Right lobe of liver (tissue), 6 donors: Measurements from ENCODE around the gene ADCY5. TPM values are rescaled to one million over a fixed set of nuclear protein-coding genes. Genes with fewer than 3 reads are reported as not detected.

Source experiments
- ATAC-seq, 4 donors: fragments of 200-7000 bp; cut with Tn5 transposase; one replicate each; pipeline ENCODE4 v1.9.1; 2020; ENCODE audit warnings: mild to moderate bottlenecking in 4 of 4, moderate library complexity in 4 of 4
- DNase-seq, 3 donors: peaks; one replicate each; pipeline ENCODE4 v3.0.0-alpha.2; 2020
- H3K27ac ChIP-seq, 3 donors: fragments of 200-600 bp; one replicate each; pipeline ENCODE4 v1.8.0; 2022
- H3K27me3 ChIP-seq, 2 donors: fragments of 200-600 bp; one replicate each; pipeline ENCODE4 v1.8.0; 2022
- H3K36me3 ChIP-seq, 4 donors: fragments of 200-600 bp; sonication (generic) in 1 of 4; one replicate each; pipeline versions ENCODE4 v1.5.1 to v1.8.0; 2017 to 2022; ENCODE audit warnings: control low read depth in 1 of 4
- H3K4me1 ChIP-seq, 4 donors: fragments of 200-600 bp; sonication (generic) in 1 of 4; one replicate each; pipeline versions ENCODE4 v1.5.1 to v1.8.0; 2017 to 2022; ENCODE audit warnings: control low read depth in 1 of 4
- H3K4me3 ChIP-seq, 3 donors: fragments of 200-600 bp; one replicate each; pipeline ENCODE4 v1.8.0; 2022
- H3K9me3 ChIP-seq, 4 donors: fragments of 200-600 bp; sonication (generic) in 1 of 4; one replicate each; pipeline versions ENCODE4 v1.5.1 to v1.8.0; 2017 to 2022; ENCODE audit warnings: control low read depth in 1 of 4
- POLR2A ChIP-seq: fragments of 450-650 bp; IDR thresholded peaks from one replicate; pipeline ENCODE4 v1.6.1; 2017; ENCODE audit warnings: antibody characterized with exemption, mild to moderate bottlenecking
- WGBS: methylation state at CpG from one replicate; pipeline ENCODE4 v1.1.6; 2018; ENCODE audit warnings: low coverage, low lambda C conversion rate; ENCODE audit not compliant: insufficient coverage; ENCODE audit errors: missing lambda C conversion rate; 5-methylcytosine and 5-hydroxymethylcytosine counted together
- intact Hi-C, 2 donors: fragments of 100-400 bp; cut with DNase I; formaldehyde crosslinking; loops; one replicate each; pipeline versions ENCODE4 v1.11.2 to v1.14.1; 2022
- total RNA-seq, 6 experiments: library from RNA; depleted of rRNA in 2 of 6; stranded (reverse); fragments of >200 nt in 2 of 6; fragmentation: NEBNext Ultra II Directional in 3 of 6; extraction: Animal tissue kit (Norgen Biotek cat#: 25700) in 3 of 6; gene quantifications; one replicate each; pipeline versions ENCODE4 v1.1.0 to v1.2.4, GENCODE V29; 2016 to 2023
- TF ChIP-seq, protein P1 (sequence below), 4 donors: fragments of 200-600 bp in 3 of 4; fragments of 450-650 bp in 1 of 4; IDR thresholded peaks; one replicate each; pipeline versions ENCODE4 v1.5.1 to v1.8.0; 2016 to 2022; ENCODE audit warnings: antibody characterized with exemption in 4 of 4, mild to moderate bottlenecking in 2 of 4
- donor health status: DM: no; HTN: yes; CAD: no.
- donor health status: DM: no; HTN: no; CAD: no.
- donor health status: DM: no; HTN: no; CAD: no.
- donor health status: DM: no; HTN: yes; CAD: no.
- donor health status: DM: no; HTN: yes; CAD: no.

Gene ADCY5
- total RNA-seq, 6 experiments from 2014 or later, result 1.9 to 3.7 (median 2.7) TPM

GRCh38 chr3:123446610-123447109 lies 2.2 kb downstream of the ADCY5 start:
- no peak for ATAC-seq
- Histone ChIP-seq H3K9me3 (no peaks in the 10 kb centered on the region), H3K4me3 (peak overlapping the region; percentile 16 to 54 (median 21)), H3K4me1 (peaks cover 0 to 23% (median 0%) of the 10 kb centered on the region in 4 donors), H3K27me3 (peaks cover 0 to 11% of the 10 kb centered on the region in 2 donors), H3K36me3 (no peaks in the 10 kb centered on the region), H3K27ac (no peak overlapping the region)
- no peak for TF ChIP-seq POLR2A
- no peak for DNase-seq
- 53% methylated on average over 3 of the region's 6 CpGs for WGBS
- intact Hi-C loops, result no loop called here

DNA sequence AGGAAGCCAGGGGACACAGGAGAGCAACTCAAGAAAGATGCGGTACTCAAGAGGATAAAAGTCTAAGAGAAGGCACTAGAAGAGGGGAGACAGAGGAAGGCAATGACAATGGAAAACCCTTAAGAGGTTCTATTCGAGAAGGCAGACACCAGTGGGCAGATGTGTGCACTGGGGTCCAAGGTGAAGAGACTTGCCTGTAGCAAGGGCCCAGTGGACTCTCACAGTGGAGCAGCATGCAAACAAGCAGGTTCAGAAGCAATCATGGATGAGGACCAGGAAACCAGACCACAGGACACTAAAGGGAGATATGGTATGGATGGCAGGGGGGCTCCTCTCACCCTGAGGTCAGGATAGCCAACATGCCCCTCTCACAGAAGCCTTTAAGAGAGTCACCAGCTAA lies 2.7 kb downstream of the ADCY5 start:
- intact Hi-C loops, result no loop called here
- peak overlapping the region in 1 of 3 donors; percentile 21 for H3K4me3 ChIP-seq
- H3K4me1 ChIP-seq, result peaks cover 0 to 20% (median 0%) of the 10 kb centered on the region in 4 donors
- DNase-seq (no peak), ATAC-seq (no peak)
- peaks cover 0 to 11% of the 10 kb centered on the region in 2 donors for H3K27me3 ChIP-seq
- H3K9me3 ChIP-seq, result no peaks in the 10 kb centered on the region
- TF ChIP-seq, protein P1, sequence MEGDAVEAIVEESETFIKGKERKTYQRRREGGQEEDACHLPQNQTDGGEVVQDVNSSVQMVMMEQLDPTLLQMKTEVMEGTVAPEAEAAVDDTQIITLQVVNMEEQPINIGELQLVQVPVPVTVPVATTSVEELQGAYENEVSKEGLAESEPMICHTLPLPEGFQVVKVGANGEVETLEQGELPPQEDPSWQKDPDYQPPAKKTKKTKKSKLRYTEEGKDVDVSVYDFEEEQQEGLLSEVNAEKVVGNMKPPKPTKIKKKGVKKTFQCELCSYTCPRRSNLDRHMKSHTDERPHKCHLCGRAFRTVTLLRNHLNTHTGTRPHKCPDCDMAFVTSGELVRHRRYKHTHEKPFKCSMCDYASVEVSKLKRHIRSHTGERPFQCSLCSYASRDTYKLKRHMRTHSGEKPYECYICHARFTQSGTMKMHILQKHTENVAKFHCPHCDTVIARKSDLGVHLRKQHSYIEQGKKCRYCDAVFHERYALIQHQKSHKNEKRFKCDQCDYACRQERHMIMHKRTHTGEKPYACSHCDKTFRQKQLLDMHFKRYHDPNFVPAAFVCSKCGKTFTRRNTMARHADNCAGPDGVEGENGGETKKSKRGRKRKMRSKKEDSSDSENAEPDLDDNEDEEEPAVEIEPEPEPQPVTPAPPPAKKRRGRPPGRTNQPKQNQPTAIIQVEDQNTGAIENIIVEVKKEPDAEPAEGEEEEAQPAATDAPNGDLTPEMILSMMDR (IDR thresholded peaks at IDR 0.05), result no peak
- no peak for TF ChIP-seq POLR2A
- WGBS, result 79% methylated on average over 2 of the region's 2 CpGs
- H3K36me3 ChIP-seq, result no peaks in the 10 kb centered on the region
- no peak overlapping the region for H3K27ac ChIP-seq

- 24% methylated on average over 2 of the region's 2 CpGs for WGBS
- Histone ChIP-seq H3K4me3 (no peak overlapping the region), H3K9me3 (no peaks in the 10 kb centered on the region), H3K4me1 (peaks cover 0 to 15% (median 0%) of the 10 kb centered on the region in 4 donors), H3K27ac (no peak overlapping the region), H3K36me3 (no peaks in the 10 kb centered on the region), H3K27me3 (peaks cover 0 to 11% of the 10 kb centered on the region in 2 donors)
- ATAC-seq, result no peak
- TF ChIP-seq, protein P1 (IDR thresholded peaks at IDR 0.05), result no peak
- no peak for DNase-seq
- intact Hi-C loops, result no loop called here
These were observed 3.2 kb downstream of the ADCY5 start for GRCh38 chr3:123445702-123446101.

DNA sequence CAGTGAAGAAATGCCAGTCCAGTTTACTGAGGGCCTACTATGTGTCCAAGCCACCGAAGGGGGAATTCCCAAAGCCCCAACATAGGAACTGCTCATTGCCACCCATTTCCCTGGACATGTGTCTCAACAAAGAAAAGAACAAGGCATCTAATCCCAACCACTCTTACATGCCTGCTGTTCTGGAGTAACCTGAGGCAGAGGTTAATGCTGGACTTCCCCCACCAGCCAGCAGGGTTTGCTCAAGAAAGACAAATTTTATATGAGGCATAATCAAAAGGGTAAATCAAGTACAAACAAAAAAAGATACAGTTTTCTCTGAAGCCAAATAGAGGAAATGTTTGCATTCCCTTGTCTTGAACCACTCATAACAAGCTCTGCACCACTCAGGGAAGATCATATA lies 4.1 kb downstream of the ADCY5 start:
- Histone ChIP-seq H3K27ac (no peak overlapping the region), H3K4me3 (no peak overlapping the region)

GRCh38 chr3:123444023-123444422 lies 4.9 kb downstream of the ADCY5 start:
- H3K9me3 ChIP-seq, result no peaks in the 10 kb centered on the region
- H3K27ac ChIP-seq, result no peak overlapping the region
- no peak for TF ChIP-seq POLR2A
- TF ChIP-seq, protein P1 (IDR thresholded peaks at IDR 0.05), result no peak
- peaks cover 0 to 9% of the 10 kb centered on the region in 2 donors for H3K27me3 ChIP-seq
- H3K4me1 ChIP-seq, result peaks cover 0 to 8% (median 0%) of the 10 kb centered on the region in 4 donors
- no peaks in the 10 kb centered on the region for H3K36me3 ChIP-seq
- intact Hi-C loops, result no loop called here
- no peak overlapping the region for H3K4me3 ChIP-seq
- 65% methylated on average over 6 of the region's 6 CpGs for WGBS
- DNase-seq (no peak), ATAC-seq (no peak)

More for the DNA sequence above, 4.1 kb downstream of the ADCY5 start:
- DNase-seq (no peak), ATAC-seq (no peak)
- Histone ChIP-seq H3K36me3 (no peaks in the 10 kb centered on the region), H3K4me1 (peaks cover 0 to 13% (median 0%) of the 10 kb centered on the region in 4 donors), H3K9me3 (no peaks in the 10 kb centered on the region), H3K27me3 (peaks cover 0 to 11% of the 10 kb centered on the region in 2 donors)
- 33% methylated on average over 1 of the region's 1 CpG for WGBS
- intact Hi-C loops, result no loop called here
- TF ChIP-seq POLR2A, result no peak
- TF ChIP-seq, protein P1 (IDR thresholded peaks at IDR 0.05), result no peak
